Activated CD4-positive, alpha-beta T cell treated with anti-CD3 and anti-CD28 coated beads, Interleukin-2, amount 50 U/mL, for 1 hour (primary cell): ENCODE results near the gene CRISP2.
"Not testable (repeated sequence)": the region's sequence is repeated elsewhere in the genome, so short reads cannot be mapped to it uniquely, and the experiment has no call there.

Experiments used
- DNase-seq: peaks from one replicate; pipeline ENCODE4 v3.0.0-alpha.2; 2020

The CRISP2 gene, protein sequence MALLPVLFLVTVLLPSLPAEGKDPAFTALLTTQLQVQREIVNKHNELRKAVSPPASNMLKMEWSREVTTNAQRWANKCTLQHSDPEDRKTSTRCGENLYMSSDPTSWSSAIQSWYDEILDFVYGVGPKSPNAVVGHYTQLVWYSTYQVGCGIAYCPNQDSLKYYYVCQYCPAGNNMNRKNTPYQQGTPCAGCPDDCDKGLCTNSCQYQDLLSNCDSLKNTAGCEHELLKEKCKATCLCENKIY

GRCh38 chr6:49713346-49713745 is at the start of gene CRISP2:
CRISP2 (minus strand) TSS chr6:49713543; CDS start chr6:49709196, 4,347 bp downstream.
- no peak for DNase-seq

- no peak for DNase-seq
Measured at GRCh38 chr6:49744259-49744658, 30.9 kb upstream of the CRISP2 start, which contains the start of gene CRISP3. CRISP3 (minus strand) TSS chr6:49744388; CDS start chr6:49744367, 21 bp downstream.

- no peak for DNase-seq
Measured at GRCh38 chr6:49743429-49743828, 30.1 kb upstream of the CRISP2 start.

- DNase-seq: no peak
Measured at GRCh38 chr6:49739423-49739822, 26.1 kb upstream of the CRISP2 start.

DNA sequence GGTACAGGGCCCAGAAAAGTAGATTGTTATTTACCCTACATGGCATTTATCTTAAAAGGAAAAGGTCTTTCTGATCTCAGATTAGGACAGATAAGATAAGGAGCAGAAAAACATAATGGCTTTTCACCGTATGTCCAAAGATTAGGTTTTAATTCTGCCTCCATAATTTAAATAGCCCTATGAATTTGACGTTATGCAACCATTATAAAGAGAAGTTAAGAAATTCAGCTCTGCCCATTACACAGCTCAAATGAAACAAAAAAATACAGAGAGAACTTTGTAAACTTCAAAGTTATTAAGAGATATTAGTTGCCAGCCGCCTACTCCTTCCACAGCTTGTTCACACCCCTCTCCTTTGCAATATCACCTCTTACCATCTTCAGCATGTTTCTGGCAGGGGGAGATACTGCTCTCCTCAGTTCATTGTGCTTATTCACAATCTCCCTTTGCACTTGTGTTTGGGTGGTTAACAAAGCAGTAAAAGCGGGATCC is 22.7 kb upstream of the CRISP2 start:
- DNase-seq: no peak

DNA sequence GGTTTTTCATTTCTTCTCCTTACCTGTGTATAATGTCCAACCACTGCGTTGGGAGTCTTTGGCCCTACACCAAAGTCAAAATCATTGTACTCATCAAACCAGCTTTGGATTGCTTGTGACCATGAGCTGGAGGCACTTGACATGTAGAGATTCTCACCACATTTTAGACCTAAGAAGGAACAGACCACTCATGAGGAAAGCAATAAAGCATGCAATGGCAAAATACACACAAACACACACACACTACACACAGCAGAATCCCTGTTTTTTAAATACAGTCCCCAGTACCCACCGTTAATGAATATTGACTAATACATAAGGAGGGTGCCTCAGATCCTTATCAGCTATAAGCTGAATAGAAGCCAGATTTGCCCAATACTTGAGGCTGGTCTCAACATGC is 20.3 kb upstream of the CRISP2 start:
- no peak for DNase-seq

- DNase-seq: no peak
Measured at GRCh38 chr6:49732781-49733180, 19.4 kb upstream of the CRISP2 start.

GRCh38 chr6:49730251-49730650 is 16.9 kb upstream of the CRISP2 start:
- DNase-seq: no peak

DNA sequence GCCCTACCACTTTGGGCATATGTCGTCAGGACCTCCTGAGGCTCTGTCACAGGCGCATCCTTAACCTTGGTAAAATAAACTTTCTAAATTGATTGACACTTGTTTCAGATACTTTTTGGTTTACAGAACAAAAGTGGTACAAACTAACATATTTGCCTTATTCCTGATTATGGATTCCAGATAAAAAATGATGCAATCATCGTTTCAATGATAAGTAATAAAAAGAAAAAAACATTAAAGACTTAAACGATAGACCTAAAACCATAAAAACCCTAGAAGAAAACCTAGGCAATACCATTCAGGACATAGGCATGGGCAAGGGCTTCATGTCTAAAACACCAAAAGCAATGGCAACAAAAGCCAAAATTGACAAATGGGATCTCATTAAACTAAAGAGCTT is 10.6 kb upstream of the CRISP2 start:
- DNase-seq: not testable (repeated sequence)

GRCh38 chr6:49721297-49721696 is 8.0 kb upstream of the CRISP2 start:
- no peak for DNase-seq

GRCh38 chr6:49720372-49720771 is 7.0 kb upstream of the CRISP2 start:
- no peak for DNase-seq

GRCh38 chr6:49698478-49698877 is 14.9 kb downstream of the CRISP2 start:
- no peak for DNase-seq

GRCh38 chr6:49693512-49693911 is 19.8 kb downstream of the CRISP2 start:
- DNase-seq: no peak

- no peak for DNase-seq
Measured at GRCh38 chr6:49692534-49692933, 20.8 kb downstream of the CRISP2 start.

GRCh38 chr6:49676671-49677281 is 36.6 kb downstream of the CRISP2 start:
- no peak for DNase-seq

- DNase-seq: no peak
Measured at GRCh38 chr6:49675816-49676215, 37.5 kb downstream of the CRISP2 start.

DNA sequence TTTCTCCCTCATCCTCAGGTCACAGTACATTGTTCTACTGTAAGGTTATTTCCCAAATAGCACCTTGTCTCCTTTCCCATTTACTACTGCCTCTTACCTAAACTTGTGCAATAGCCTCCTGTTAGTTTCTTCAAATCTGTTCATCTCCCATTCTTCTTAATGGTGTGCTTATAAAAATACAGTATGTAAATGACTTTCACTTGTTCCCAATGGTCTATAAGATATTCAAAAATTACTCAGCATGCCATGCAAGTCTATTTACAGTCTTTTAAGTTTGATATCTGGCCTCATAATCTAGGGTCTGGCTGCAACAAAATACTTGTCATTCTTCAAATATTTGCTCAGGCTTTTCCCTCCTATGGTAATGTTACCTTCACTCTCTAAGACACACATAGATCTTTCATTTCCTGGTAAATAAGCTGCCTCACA is 45.2 kb downstream of the CRISP2 start:
- no peak for DNase-seq

GRCh38 chr6:49666930-49667757 is 46.2 kb downstream of the CRISP2 start:
- no peak for DNase-seq

DNA sequence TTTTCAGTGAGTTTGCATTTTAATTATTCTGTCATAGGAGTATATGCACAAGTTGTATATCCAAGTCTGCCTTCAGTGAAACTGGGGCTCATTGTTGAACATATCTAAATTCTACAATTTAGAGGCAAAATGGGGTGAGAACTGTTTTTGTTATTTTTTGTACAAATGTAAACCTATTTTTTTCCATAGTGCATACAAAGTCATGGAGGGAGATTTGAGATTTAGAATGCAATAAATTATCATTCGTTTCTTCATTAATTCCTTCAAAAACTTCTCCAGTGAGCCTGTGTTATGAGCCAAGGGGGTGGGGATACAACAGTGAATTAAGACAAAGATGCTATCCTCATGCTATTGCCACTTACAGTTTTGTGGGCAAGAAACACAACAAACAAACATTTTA is 46.9 kb downstream of the CRISP2 start:
- no peak for DNase-seq

DNA sequence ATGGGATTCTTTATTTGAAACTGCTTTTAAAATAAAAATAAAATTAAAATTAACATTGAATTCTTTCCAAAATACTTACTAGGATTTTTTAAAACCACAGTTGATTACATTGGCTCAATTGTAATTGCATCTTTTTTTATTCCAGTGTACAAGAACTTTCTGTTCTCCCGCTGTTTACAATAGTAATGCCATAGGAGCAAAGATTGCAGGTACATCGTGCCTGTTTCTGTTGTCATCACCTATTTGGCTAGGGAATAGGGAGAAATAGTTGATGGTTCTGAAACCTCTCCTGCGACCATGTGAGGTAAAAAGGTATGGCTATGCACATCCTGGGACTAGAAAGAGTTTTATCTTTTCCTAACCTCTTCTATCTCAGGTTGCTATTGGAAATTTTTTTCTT is 48.5 kb downstream of the CRISP2 start:
- DNase-seq: no peak

DNA sequence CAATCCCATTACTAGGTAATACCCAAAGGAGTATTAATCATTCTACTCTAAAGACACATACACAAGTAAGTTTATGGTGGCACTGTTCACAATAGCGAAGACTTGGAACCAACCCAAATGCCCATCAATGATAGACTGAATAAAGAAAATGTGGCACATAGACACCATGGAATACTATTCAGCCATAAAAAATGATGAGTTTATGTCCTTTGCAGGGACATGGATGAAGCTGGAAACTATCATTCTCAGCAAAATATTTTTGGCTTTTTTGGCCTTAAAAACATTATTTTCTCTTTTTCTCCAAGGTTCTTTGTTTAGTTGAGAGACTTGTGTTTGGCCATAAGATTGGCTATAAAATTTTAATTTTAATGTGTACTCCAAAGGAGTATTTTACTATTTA is 49.3 kb downstream of the CRISP2 start:
- not testable (repeated sequence) for DNase-seq

GRCh38 chr6:49662892-49663261 is 50.5 kb downstream of the CRISP2 start:
- DNase-seq: no peak

- DNase-seq: no peak
Measured at GRCh38 chr6:49662231-49662891, 51.0 kb downstream of the CRISP2 start.
